NB4 (cell line): Measurements from ENCODE around the gene USP36.

Source experiments
- DNase-seq: peaks from one replicate; pipeline ENCODE4 v3.0.0; 2010; ENCODE audit warnings: low read depth
- H3K4me3 ChIP-seq: one replicate; pipeline ENCODE4 v1.5.1; 2011; ENCODE audit warnings: mild to moderate bottlenecking, low read depth, low read length, moderate library complexity
- CTCF ChIP-seq: IDR thresholded peaks from one replicate; pipeline ENCODE4 v1.5.1; 2012; ENCODE audit warnings: low read depth, low read length
- MAX ChIP-seq: IDR thresholded peaks from 2 replicates; pipeline ENCODE4 v1.6.1; 2011; ENCODE audit warnings: low read depth, low read length
- MYC ChIP-seq: IDR thresholded peaks from 2 replicates; pipeline ENCODE4 v1.6.1; 2011; ENCODE audit warnings: low read depth, low read length
- POLR2A ChIP-seq: IDR thresholded peaks from 2 replicates; pipeline ENCODE4 v1.6.1; 2011; ENCODE audit warnings: mild to moderate bottlenecking; ENCODE audit not compliant: insufficient read length; ENCODE audit errors: extremely low read depth

USP36 gene

GRCh38 chr17:78824240-78824639, 16.4 kb downstream of the USP36 start:
- no peak overlapping the region for H3K4me3 ChIP-seq
- TF ChIP-seq POLR2A = no peak
- TF ChIP-seq CTCF = no peak
- TF ChIP-seq MAX = no peak
- TF ChIP-seq MYC = no peak
- DNase-seq = no peak

GRCh38 chr17:78823282-78824046, 17.1 kb downstream of the USP36 start:
- no peak for TF ChIP-seq POLR2A
- no peak for TF ChIP-seq CTCF
- TF ChIP-seq MAX = no peak
- TF ChIP-seq MYC = no peak
- no peak for DNase-seq
- no peak overlapping the region for H3K4me3 ChIP-seq

GRCh38 chr17:78822552-78822951, 18.1 kb downstream of the USP36 start:
- TF ChIP-seq MAX (no peak), CTCF (no peak), MYC (no peak), POLR2A (no peak)
- H3K4me3 ChIP-seq = no peak overlapping the region
- no peak for DNase-seq

- no peak for DNase-seq
- TF ChIP-seq POLR2A (no peak), MYC (no peak), CTCF (no peak), MAX (no peak)
- H3K4me3 ChIP-seq = no peak overlapping the region
Observed at GRCh38 chr17:78821961-78822360, 18.7 kb downstream of the USP36 start.

- no peak for DNase-seq
- no peak overlapping the region for H3K4me3 ChIP-seq
- no peak for TF ChIP-seq MAX
- no peak for TF ChIP-seq MYC
- no peak for TF ChIP-seq POLR2A
- no peak for TF ChIP-seq CTCF
Observed at GRCh38 chr17:78820841-78821240, 19.8 kb downstream of the USP36 start.
